ENCODE measurements around the gene MAP2K5.

MAP2K5 gene

DNA sequence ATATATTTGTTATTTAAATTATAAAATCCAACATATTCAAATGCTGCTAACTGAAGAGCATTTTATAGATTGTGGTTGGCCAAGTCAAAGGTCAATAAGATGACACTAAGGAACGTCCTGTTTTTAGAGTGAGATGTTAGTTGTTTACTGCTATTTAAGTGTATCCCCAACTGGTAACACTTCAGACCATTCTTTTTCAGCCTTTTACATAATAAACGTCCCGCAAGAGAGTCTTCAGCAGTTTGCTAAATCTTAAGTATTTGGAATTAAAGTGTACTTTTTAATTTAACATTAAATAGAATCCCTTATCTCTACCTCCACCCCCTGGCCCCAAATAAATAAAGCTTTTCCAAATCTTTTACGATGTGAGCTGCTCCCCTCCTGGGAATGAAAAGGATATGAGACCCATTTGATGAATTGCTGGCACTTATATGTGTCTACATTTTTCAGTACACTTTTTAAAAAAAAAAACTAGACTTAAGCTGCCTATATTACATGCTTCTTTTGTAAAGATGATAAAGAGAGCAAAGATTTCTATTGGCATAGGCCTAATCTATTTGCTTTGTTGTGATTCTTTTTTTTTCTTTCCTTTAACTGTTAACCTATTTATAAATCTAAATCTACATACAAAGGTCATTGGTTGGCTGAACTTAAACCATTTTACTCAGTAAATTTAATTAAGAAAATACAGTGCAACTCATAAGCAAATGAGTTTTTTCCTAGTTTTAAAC, 181.0 kb downstream of the MAP2K5 start:
- DNase-seq (ENCODE audit: low read depth in 2 of 2) = no peak

DNA sequence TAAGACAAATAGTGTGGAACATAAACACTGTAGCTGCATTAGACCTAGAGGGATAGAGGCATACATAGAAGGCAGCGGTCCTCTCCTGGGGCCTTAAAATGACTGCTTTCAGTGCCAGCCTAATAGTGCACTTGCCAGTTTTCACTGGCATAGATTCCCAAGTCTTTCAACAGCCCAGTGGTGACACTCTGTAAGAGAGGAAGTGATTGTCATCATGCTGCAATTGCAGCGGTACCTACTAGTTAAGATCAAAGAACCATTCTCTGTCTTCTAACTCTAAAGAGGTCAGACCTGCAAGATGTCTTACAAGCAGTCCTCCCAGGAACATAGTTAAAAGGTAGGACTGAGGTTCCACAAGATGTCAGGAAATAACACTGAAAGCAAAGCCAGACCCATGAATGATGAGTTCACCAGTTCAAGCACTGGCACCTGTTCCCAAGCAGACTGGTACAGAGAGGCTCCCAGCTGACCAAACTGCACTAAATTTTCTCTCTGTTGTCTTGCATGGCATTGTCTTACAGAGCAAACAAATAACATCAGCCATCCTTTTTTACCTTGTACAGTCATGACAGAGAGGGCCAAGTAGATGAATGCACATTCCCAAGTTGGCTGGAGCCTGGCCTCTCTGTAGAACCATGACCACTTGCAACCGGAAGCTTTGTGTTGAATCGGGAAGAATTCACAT, 182.3 kb downstream of the MAP2K5 start:
- DNase-seq (ENCODE audit: low read depth in 2 of 2) = no peak

DNA sequence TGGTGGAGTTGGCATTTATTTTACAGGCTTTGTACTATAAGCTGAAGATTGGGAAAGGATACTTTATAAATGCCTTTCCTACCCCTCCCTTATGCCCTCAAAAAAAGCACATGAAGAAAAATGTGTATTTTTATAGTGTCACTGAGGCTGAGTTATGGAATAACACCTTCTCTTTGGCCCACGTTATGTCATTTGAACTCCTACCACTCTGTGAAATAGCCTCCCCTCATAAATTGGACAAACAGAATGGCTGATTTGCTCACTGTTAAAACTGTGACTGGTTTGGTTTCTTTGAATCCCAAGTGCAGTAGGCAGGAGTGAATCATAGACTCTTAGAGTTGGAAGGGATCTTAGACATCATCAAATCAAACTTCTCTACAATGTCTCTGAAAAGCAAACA, 187.6 kb downstream of the MAP2K5 start:
- no peak for DNase-seq (ENCODE audit: low read depth in 2 of 2)

DNA sequence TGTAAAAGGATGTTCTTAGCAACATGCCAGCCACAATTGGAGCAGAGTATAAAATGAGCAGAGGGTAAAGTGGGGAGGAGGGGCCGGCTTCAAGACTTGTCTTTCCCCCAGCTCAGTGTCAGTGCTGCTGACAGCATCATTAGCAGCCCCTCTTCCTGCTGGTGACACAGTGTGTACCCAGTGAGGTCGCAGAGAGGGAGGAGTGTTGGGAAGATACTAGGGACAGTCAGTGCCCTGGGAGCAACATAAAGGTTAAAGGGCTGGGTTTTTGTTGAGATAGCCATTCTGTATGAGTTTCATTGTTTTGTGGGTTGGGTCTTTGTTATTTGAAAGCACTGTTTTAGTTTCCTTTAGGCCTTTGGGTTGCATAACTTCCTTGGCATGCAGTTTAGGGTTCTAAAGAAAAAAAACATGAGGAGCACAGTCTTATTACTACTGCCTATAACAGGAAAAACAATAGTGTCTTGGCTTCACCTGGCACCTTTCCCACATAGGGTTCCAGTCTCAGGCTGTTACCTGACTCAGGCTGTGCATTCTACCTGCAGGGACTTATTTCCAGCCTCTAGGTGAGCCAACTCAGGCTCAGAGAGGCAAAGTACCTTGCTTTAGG, 188.7 kb downstream of the MAP2K5 start:
- DNase-seq (ENCODE audit: low read depth in 2 of 2) = no peak

DNA sequence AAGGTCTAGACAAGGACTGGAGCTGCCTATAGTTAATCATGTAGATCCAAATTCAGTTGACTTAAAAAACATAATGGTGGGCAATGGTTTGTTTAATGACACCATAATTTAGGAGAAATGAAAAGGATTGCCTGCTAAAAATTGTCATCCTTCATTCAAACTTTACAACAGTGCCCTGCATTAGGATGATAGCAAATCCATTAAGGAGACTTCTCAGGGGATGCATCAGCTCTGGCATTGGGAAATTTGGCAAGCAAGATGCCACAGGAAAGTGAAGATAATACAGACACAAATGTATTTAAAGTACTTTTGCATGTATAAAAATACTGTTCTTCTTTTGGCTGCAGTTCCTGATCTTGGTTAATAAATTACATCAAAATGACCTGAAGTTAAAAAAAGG, 189.7 kb downstream of the MAP2K5 start:
- DNase-seq (ENCODE audit: low read depth in 2 of 2) = no peak

DNA sequence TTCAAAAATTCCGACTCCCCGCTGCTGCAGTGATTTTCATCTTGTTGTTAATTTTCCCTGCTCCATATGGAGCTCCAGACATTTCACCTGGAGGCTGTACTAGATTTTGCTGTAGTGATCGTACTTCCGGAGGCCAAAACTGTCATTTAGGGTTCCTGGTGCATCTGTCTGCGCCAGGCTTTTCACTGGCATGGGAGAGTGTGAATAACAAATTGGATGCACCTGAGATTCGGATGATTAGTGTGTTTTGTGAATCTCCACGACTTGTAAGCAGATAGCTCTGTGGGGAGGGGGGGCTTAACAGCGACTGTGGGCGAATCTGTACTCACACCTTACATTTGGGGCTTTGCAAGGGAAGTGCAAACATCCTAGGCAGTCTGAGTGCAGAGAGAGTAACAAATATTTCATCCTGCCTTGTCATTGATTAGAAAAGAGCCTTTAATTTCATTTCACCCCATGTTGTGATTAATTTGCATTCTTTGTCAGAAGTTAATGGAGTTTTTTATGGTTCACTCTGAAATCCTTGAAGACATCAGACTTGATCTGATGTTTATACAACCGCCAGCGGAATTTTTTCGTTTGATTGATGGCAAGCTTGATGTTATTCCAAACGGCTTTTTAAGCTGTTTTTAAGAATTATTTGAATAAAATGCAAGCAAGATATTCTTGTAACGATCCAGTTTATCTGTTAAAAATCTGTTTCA, 190.3 kb downstream of the MAP2K5 start:
- no peak for DNase-seq (ENCODE audit: low read depth in 2 of 2)

DNA sequence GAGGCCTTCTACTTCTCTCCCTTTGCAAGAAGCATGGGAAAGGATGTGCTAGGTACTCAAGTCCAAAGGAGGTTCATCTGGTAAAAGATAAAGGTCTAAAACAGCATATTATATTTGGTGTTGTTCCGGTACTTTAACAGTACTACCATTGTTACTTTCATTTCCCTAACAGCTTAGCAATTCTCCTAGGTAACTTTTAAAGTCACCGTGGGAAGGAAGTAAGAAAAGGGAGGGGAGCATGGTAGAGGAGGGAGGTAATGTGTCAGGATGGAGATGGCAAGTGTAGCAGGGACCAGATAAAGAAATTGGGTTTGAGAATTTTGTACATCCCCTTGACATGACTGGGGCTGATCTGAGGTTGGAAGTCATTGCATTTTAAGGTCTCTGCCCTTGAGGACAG, 193.4 kb downstream of the MAP2K5 start:
- DNase-seq (ENCODE audit: low read depth in 2 of 2) = no peak

DNA sequence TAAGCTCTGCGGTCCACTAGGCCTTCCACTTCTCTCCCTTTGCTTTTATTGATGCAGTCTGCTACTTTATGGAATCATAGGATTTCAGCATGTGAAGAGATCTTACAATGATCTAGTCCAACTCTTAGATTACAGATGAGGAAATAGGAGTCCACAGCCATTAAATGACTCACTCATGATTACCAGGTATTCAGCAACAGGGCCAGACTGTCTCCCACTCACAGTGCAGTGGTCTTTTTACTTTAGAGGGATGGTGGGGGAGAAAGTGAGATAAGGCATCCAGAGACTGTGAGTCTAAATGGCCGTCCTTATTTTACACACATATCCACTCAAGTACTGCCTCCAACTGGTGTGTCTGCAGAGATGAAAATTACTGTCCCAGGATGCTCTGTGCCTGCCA, 194.3 kb downstream of the MAP2K5 start:
- DNase-seq (ENCODE audit: low read depth in 2 of 2) = no peak

DNA sequence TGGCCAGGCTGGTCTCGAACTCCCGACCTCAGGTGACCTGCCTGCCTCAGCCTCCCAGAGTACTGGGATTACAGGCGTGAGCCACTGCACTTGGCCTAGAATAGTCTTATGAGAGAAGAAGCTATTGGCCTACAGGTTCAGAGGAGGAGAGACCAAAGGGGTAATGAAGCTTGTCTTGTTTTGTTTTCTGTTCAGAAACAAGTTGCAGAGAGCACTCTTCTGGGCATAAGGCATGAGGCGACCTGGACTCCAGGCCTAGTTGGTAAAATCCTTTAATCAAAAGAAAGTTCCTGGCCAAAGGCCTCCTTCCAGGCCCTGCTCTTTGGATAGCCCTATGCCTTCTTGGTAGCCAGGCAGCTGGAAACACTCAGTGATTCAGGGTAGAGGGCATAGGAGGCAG, 195.6 kb downstream of the MAP2K5 start:
- DNase-seq (ENCODE audit: low read depth in 2 of 2) = no peak

DNA sequence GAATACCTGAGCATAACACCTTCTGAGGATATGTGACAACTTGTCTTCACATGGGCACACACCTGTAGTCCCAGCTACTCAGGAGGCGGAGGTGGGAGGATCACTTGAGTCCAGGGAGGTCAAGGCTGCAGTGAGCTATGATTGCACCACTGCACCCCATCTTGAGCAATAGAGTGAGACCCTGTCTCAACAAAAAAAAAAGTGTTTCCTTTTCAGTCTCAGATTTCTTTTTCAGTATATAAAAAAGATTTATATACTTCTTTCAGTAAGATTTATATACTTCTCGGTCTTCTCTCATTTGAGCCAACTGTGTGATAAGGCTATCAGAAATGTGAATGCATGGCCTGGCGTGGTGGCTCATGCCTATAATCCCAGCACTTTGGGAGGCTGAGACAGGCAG, 197.9 kb downstream of the MAP2K5 start:
- DNase-seq (ENCODE audit: low read depth in 2 of 2) = no peak

DNA sequence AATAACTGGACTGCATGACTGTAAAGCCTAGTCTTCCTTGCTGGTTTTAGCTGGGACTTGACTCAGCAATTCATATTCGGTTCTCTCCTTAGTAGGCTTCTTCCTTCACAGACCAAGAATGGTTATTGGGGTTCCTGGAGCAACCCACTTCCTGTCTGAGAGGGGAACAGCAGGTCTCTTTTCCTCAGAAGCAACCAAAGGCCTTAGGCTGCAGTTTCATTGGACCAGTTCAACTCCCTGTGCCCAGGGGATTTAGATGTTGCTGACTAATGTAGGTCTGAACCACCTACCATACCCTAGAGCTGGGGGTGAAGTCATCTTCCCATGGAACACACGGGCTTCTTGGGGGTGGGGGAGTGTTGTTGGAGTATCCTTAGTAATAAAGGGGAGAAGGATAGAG, 198.8 kb downstream of the MAP2K5 start:
- no peak for DNase-seq (ENCODE audit: low read depth in 2 of 2)

DNA sequence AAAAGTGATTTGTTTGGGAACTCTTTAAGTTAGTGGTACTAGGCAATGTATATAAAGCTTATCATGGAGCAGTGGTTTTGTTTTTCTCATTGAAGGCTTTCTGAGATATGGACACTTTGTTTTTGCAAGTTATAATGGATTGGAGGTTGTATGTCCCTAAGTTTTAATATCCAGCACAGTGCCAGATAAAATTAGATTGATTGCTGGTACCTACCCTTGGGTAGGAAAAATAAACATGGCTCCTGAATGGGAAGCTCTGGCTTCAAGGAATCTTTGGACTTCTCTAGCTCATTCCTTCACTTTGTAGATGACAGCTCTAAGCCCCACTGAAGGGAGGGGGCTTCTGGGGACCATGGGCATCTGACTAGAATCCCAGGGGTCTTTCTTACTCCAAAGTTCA, 201.1 kb downstream of the MAP2K5 start:
- DNase-seq (ENCODE audit: low read depth in 2 of 2) = no peak

DNA sequence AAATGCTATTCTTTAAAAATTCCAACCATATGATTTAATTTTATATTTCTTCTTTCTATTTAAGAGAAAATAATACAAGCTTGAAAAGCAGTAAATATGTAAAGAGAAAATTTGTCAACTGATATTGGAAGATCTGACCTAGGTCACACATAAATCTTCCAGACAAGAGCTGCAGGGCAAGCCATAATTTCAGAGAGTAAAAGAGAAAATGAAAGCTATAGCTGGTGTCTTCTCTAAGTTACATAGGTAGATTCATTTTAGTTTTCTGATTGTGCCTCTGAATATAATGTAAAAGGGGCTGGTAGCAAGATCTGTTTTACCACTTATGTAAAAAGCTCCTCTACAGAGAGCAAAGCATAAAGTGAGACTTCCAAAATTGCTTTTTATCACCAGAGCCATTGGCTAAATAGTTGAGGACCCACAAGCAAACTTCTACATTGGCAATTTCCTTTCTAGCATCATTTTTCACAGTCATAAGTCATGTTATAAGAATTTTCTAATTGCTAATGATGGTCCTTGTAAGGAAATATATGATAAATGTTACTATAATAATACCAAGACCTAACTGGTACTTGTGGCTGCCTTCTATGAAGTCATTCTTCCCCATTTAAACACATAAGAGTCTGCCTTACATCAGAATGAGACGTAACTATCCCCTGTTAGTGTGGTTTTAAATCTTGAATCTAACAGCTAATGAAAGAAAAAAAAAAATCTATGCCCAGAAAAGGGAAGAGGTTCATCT, 202.0 kb downstream of the MAP2K5 start:
- DNase-seq (ENCODE audit: low read depth in 2 of 2) = no peak

DNA sequence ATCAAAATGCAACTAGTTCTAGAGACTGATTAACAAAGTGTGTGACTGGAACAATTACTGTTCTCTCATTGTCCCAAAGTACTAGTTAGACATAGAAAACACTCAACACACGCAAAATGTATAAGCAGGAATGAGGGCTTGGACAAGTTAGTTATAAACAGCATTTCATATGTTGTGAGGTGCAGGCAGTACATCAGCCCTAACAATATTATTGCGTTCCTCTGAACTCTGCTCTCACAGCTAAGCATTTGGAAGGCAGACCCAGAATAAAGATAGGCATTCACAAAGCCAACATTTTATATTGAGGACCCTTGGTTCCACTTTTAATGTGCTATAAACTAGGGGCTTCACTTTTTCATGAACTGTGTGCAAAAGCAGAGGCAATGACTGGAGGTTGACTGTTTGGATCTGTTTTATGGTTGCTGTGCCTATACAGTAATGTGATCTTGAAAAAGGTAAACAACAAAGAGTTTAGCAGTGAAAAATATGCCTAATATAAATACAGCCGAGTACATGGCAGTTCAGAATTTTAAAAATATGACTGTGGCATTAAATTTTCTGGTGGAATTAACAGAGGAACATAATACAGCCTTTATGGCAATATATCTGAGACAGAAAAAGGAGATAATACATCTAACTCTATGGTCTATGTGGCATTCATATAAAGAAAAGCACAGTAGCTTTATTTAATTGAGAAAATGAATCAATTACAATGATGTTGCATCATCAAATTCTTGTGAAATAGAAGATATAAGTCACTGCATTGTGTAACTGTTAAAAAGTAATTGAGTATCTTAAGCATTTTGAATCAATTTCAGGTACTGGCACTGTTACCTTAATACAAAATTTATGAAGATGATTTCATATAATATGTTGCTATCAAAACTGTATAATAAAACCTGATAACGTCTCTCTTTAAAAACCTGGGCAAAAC, 202.8 kb downstream of the MAP2K5 start:
- no peak for DNase-seq (ENCODE audit: low read depth in 2 of 2)

DNA sequence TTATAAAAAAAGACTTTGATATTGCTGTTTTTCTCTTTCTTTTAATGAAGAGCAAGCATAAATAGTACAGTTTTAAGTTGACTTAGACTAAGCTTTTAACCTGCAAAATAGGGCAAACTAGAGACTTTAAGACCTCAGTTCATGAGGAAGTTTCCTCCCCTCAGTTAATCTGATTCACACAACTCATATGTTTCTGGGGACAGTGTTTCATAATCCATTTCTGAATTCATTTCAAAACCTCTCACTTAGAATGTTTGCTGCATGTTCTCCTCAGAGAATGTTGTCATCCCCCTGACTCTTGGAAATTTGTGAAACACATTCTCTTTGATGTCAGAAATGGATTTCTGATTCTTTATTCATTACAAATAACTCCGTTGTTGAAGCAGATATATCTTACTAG, 203.5 kb downstream of the MAP2K5 start:
- no peak for DNase-seq (ENCODE audit: low read depth in 2 of 2)

DNA sequence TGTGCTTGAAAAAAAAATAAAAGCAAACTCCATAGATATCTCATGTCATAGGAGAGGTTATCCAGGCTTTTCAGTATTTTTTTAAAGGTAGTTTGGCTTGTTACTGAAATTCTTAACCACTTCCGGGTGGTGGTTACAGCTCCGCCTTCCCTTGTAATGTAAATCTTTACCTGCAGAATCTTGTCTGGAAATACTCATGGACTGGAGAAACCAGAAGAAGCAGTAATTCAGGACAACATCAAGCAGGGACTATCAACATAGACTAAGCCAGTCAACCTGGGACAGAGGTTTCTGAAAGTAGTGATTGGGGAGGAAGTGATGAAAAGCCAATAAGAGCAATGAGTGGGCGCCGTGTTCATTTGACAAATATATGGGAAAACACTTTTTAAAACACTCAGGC, 203.9 kb downstream of the MAP2K5 start:
- DNase-seq (ENCODE audit: low read depth in 2 of 2) = no peak

DNA sequence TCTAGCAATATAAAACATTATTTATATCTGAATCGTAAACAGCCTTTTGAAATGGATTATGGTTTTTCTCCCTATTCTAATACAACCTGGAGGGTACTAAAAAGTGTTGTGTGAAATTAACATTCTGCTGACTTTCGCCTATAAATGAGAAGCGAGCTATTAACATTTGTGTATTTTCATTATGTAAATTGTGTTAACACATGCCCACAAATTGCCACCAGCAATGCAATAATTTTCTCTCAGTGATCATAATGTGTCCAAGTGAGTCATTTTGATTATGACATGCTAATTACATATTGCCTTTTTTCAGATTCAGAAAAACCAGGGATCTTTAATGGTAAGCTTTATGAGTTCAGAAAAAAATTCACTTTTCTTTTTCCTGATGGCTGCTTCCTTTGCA, 205.4 kb downstream of the MAP2K5 start:
- no peak for DNase-seq (ENCODE audit: low read depth in 2 of 2)

DNA sequence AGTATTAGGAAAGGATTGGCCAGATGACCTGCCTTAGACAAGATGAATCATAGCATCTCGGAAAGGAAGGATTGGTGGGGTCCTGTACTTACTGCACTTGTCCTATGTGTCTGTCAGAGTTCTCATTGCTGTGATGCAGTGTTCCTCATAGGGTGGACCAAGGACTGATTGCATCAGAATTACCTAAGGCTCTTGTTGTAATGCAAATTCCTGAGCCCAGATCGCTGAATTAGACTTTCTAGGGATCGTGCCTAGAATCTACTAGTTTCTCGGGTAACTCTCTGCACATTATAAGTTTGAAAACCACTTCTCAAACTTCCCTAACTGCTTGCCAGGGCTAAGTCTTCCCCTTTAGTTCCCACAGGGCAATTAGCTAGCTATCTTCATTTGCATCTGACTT, 207.9 kb downstream of the MAP2K5 start:
- no peak for DNase-seq (ENCODE audit: low read depth in 2 of 2)

DNA sequence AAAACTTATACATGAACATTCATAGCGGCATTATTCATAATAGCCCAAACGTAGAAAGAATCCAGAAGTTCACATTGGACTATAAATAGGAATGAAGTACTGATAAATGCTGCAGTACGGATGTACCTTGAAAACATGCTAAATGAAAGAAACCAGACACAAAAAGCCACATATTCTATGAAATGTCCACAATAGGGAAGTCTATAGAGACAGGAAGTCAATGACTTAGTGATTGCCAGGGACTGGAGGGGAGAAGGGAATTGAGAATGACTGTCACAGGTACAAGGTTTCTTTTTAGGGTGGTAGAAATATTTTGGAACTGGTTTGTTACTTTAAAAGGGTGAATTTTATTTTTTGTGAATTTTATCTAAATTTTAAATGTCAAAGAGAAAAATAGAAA, 211.4 kb downstream of the MAP2K5 start:
- no peak for DNase-seq (ENCODE audit: low read depth in 2 of 2)

DNA sequence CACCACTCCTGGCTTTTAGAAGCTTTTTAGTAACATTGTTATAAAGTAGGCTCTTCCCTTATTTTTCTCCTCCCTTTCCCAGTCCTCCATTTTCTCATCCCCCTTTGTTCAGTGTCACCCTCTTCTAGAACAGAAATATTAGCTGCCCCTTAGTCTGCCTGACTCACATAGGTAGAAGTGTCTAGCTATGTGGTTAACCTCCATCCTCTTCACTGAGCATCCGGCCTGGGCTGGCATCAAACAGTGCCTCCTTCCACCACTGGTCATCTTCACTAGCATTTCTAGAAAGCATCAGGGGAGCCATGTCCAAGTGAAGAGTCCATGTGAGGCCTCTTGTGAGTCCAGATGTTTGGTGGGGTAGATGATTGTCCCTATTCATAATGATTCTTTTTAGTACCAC, 212.8 kb downstream of the MAP2K5 start:
- DNase-seq (ENCODE audit: low read depth in 2 of 2) = no peak

DNA sequence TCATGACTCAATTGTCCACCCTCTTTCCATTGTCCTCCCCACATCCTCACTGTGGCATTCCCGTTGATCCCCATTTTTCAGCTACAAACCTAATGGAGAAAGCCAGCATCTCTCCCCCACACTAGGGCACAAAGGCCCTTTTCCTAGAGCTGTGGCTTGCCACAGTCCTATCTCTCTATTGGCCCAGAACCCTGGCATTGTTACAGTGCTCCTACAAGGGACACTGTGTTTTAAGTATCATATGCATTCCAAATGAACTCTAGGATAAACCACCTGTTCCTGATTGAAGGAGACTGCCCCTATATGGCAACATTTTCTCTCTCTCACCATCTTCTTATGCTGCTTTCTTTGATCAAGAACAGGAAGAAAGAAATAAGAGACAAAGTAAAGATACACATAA, 213.4 kb downstream of the MAP2K5 start:
- DNase-seq (ENCODE audit: low read depth in 2 of 2) = no peak

Measured in stimulated activated CD8-positive, alpha-beta memory T cell treated with anti-CD3 and anti-CD28 coated beads, Interleukin-15, amount 100 ng/mL, for 48 hours (primary cell).